ENCODE results near the gene CACNA1C. TPM values are rescaled to one million over a fixed set of nuclear protein-coding genes. Genes with fewer than 3 reads are reported as not detected.

The CACNA1C gene
- total RNA-seq, 1 experiment from 2014 or later, result 1.1 TPM

DNA sequence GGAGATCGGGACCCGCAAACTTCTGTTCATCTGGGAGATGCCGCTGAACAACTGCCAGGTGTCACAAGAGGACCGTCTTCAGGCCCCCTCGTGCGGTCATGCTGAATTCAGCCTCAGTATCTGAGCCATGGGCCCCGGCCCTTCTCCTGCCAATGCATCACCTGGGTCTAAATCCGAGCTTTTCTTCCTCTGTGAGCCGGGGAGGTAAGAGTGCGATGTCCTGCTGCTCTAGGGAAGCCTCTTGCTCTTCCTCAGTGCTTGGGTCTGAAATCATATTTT lies 586.2 kb downstream of the CACNA1C start:
- H3K79me2 ChIP-seq (ENCODE audit: insufficient read depth, low read length), result no peaks in the 10 kb centered on the region
- H4K5ac ChIP-seq (ENCODE audit: insufficient read length, low read depth, low read length), result no peak overlapping the region
- H3K27me3 ChIP-seq (ENCODE audit: insufficient read depth, low read length), result no peaks in the 10 kb centered on the region
- H4K20me1 ChIP-seq (ENCODE audit: control insufficient read depth, insufficient read depth, insufficient read length), result no peaks in the 10 kb centered on the region
- no CpG with 5 or more reads among the region's 10 CpGs for WGBS (ENCODE audit: extremely low coverage, insufficient read length, low lambda C conversion rate)
- no peaks in the 10 kb centered on the region for H3K23me2 ChIP-seq (ENCODE audit: insufficient read length, low read depth, low read length, poor library complexity, severe bottlenecking)
- Mint-ChIP-seq H3K4me1 (peaks cover 35% of the 10 kb centered on the region in 2 experiments), H3K4me3 (no peak overlapping the region), H3K9me3 (peaks cover 2 to 3% of the 10 kb centered on the region in 2 experiments; a peak in 2 of 5 replicates), H3K27me3 (ENCODE audit: low read depth) (peaks cover 11% of the 10 kb centered on the region), H3K27ac (no peak overlapping the region), H3K36me3 (ENCODE audit: insufficient read depth in 1 of 3, low read depth in 3 of 3) (peaks cover 0 to 6% (median 0%) of the 10 kb centered on the region in 3 experiments; a peak in 2 of 7 replicates)
- H2BK12ac ChIP-seq (ENCODE audit: insufficient read length, low read depth, low read length), result no peak overlapping the region
- peaks cover 5% of the 10 kb centered on the region; the same call in 1 of the 2 replicates for H3K4me1 ChIP-seq (ENCODE audit: insufficient read depth, low read length)
- no peak overlapping the region for H3K18ac ChIP-seq (ENCODE audit: insufficient read length, low read depth, low read length)
- no peak overlapping the region for H2BK20ac ChIP-seq (ENCODE audit: low read depth, low read length, poor library complexity, severe bottlenecking)
- no peak overlapping the region for H3K56ac ChIP-seq (ENCODE audit: insufficient read length, low read depth, low read length)
- H3K23ac ChIP-seq (ENCODE audit: insufficient read length, low read depth, low read length), result no peak overlapping the region
- no peak overlapping the region for H2AK5ac ChIP-seq (ENCODE audit: insufficient read length, low read length)
- H3K27ac ChIP-seq (ENCODE audit: insufficient read length, low read depth, low read length), result no peak overlapping the region
- H3K4me2 ChIP-seq (ENCODE audit: insufficient read depth, insufficient read length, low read length), result no peak overlapping the region
- H3K9ac ChIP-seq (ENCODE audit: extremely low read depth, insufficient read length, low read length), result no peak overlapping the region
- no peak overlapping the region for H3K4ac ChIP-seq (ENCODE audit: low read depth, low read length)
- no peak overlapping the region for H4K91ac ChIP-seq (ENCODE audit: insufficient read length, low read depth, low read length)
- no peak overlapping the region for H2AFZ ChIP-seq (ENCODE audit: low read length)
- no peak for DNase-seq
- H4K8ac ChIP-seq (replicated peaks; ENCODE audit: insufficient read length, low read depth, low read length), result no peak overlapping the region
- no peak overlapping the region for H3T11ph ChIP-seq (ENCODE audit: low read length)
- H2BK15ac ChIP-seq (ENCODE audit: low read depth, low read length), result no peak overlapping the region
- H2BK120ac ChIP-seq (ENCODE audit: low read depth, low read length, poor library complexity, severe bottlenecking), result no peak overlapping the region
- H3K79me1 ChIP-seq (ENCODE audit: insufficient read depth, low read depth, low read length, poor library complexity, severe bottlenecking), result no peaks in the 10 kb centered on the region
- no peak overlapping the region for H3K14ac ChIP-seq (ENCODE audit: insufficient read depth, low read length)
- H2BK5ac ChIP-seq (ENCODE audit: insufficient read length, low read length), result no peak overlapping the region
- TF ChIP-seq, protein P1, sequence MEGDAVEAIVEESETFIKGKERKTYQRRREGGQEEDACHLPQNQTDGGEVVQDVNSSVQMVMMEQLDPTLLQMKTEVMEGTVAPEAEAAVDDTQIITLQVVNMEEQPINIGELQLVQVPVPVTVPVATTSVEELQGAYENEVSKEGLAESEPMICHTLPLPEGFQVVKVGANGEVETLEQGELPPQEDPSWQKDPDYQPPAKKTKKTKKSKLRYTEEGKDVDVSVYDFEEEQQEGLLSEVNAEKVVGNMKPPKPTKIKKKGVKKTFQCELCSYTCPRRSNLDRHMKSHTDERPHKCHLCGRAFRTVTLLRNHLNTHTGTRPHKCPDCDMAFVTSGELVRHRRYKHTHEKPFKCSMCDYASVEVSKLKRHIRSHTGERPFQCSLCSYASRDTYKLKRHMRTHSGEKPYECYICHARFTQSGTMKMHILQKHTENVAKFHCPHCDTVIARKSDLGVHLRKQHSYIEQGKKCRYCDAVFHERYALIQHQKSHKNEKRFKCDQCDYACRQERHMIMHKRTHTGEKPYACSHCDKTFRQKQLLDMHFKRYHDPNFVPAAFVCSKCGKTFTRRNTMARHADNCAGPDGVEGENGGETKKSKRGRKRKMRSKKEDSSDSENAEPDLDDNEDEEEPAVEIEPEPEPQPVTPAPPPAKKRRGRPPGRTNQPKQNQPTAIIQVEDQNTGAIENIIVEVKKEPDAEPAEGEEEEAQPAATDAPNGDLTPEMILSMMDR (conservative IDR thresholded peaks at IDR 0.05), result no peak
- no peaks in the 10 kb centered on the region for H3K9me3 ChIP-seq (ENCODE audit: control insufficient read depth, low read depth, low read length)

All from H9 (cell line).